ENCODE data around the gene MCF2L2. TPM values are rescaled to one million over a fixed set of nuclear protein-coding genes. Genes with fewer than 3 reads are reported as not detected.

MCF2L2 gene
- total and polyA plus RNA-seq, 2 donors (not counting 3 experiments of a cell fraction or from before 2014, with no cell fraction given): 0.15 to 1.1 TPM

GRCh38 chr3:183182732-183183610, 245.4 kb downstream of the MCF2L2 start:
- H4K20me1 ChIP-seq (replicated peaks; ENCODE audit: control insufficient read depth, extremely low read depth, insufficient read depth, low read length): no peaks in the 10 kb centered on the region
- no peak overlapping the region for H2AFZ ChIP-seq (ENCODE audit: low read depth, low read length)
- DNase-seq (ENCODE audit: low read depth, low spot score) (no peak), FAIRE-seq (no peak)
- no peaks in the 10 kb centered on the region for H3K9me3 ChIP-seq (replicated peaks; ENCODE audit: control insufficient read depth, insufficient read depth, low read length)
- no TSS peak for BruUV-seq (replicated peaks)
- intact Hi-C loops (cut with micrococcal nuclease) (loop anchor here (5.0 to 10.0 kb wide), 2 partner anchors 372 to 584 kb away; partner anchors contain the start of gene KLHL6), dilution Hi-C loops (cut with MboI; ENCODE audit: extremely low pct_ligation_motif_present, low sequenced_read_pairs) (no loop called here)
- no peak overlapping the region for H3K9ac ChIP-seq (replicated peaks; ENCODE audit: extremely low read depth, insufficient read depth, low read length)
- peaks cover 14% of the 10 kb centered on the region for H3K4me1 ChIP-seq (ENCODE audit: control insufficient read depth, extremely low read depth, insufficient read depth, low read length)
- no peak overlapping the region for H3K4me3 ChIP-seq (replicated peaks in 1 of 3; ENCODE audit: insufficient read depth in 1 of 3, low read depth in 1 of 3, low read length in 3 of 3)
- H3K27me3 ChIP-seq (ENCODE audit: control insufficient read depth in 2 of 2, insufficient read depth in 2 of 2, low read length in 2 of 2): peaks cover 0 to 2% of the 10 kb centered on the region in 2 experiments
- H3K9me1 ChIP-seq (replicated peaks; ENCODE audit: control insufficient read depth, extremely low read depth, insufficient read depth, low read length): no peaks in the 10 kb centered on the region
- H3K79me2 ChIP-seq (ENCODE audit: control insufficient read depth, insufficient read depth, low read length): no peaks in the 10 kb centered on the region
- no peak for TF ChIP-seq GATA2 (IDR thresholded peaks at IDR 0.05; ENCODE audit: insufficient read depth, insufficient read length, low read depth, low read length)
- H3K36me3 ChIP-seq (ENCODE audit: control insufficient read depth in 2 of 2, extremely low read depth in 1 of 2, insufficient read depth in 2 of 2, low read length in 2 of 2): no peaks in the 10 kb centered on the region
- ChIA-PET POLR2A (no interaction called here), CTCF (interaction anchor here (1.5 to 12.1 kb wide), 4 partner anchors 60 to 469 kb away, joined by 3 to 816 read pairs (median 54); no protein-coding TSS in a partner anchor)
- no peak overlapping the region for H3K27ac ChIP-seq (ENCODE audit: insufficient read depth, low read depth, low read length)
- H3K4me2 ChIP-seq (ENCODE audit: insufficient read depth, low read length): no peak overlapping the region

DNA sequence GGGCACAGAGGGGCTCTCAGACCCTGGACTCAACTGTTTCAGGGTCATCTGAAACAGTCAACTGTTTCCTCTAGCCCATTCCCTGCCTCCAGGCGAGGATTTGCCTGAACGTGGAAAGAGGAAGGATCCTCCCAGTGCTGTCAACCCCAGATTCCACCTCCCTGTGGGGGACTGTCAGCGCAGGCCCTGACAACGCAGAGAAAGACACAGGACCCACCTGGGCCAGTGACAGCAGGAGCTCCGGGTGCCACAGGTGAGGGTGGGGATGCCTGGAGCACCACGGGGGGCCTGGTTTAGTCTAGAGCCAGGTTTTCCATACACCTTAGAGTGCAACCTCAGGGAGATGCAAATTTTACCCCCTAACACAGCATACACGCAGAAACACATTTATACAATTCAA, 246.3 kb downstream of the MCF2L2 start:
- no peak overlapping the region for H3K27ac ChIP-seq (ENCODE audit: insufficient read depth, low read depth, low read length)
- peaks cover 0 to 2% of the 10 kb centered on the region in 2 experiments for H3K27me3 ChIP-seq (ENCODE audit: control insufficient read depth in 2 of 2, insufficient read depth in 2 of 2, low read length in 2 of 2)
- H3K9me1 ChIP-seq (replicated peaks; ENCODE audit: control insufficient read depth, extremely low read depth, insufficient read depth, low read length): no peaks in the 10 kb centered on the region
- H3K79me2 ChIP-seq (ENCODE audit: control insufficient read depth, insufficient read depth, low read length): no peaks in the 10 kb centered on the region
- CTCF ChIA-PET: interaction anchor here (12.1 kb wide), 1 partner anchor 199 kb away, joined by 816 read pairs; no protein-coding TSS in a partner anchor
- no peak overlapping the region for H3K4me2 ChIP-seq (ENCODE audit: insufficient read depth, low read length)
- no peak for FAIRE-seq
- no peak for DNase-seq (ENCODE audit: low read depth, low spot score)
- BruUV-seq (replicated peaks): no TSS peak
- no peak overlapping the region for H2AFZ ChIP-seq (ENCODE audit: low read depth, low read length)
- H3K4me1 ChIP-seq (ENCODE audit: control insufficient read depth, extremely low read depth, insufficient read depth, low read length): peaks cover 14% of the 10 kb centered on the region
- dilution Hi-C loops (cut with MboI; ENCODE audit: extremely low pct_ligation_motif_present, low sequenced_read_pairs) (no loop called here), intact Hi-C loops (cut with micrococcal nuclease) (loop anchor here (5.0 to 10.0 kb wide), 2 partner anchors 373 to 585 kb away; partner anchors contain the start of gene KLHL6)
- no peak overlapping the region for H3K9ac ChIP-seq (replicated peaks; ENCODE audit: extremely low read depth, insufficient read depth, low read length)
- no peaks in the 10 kb centered on the region for H3K9me3 ChIP-seq (replicated peaks; ENCODE audit: control insufficient read depth, insufficient read depth, low read length)
- H3K36me3 ChIP-seq (ENCODE audit: control insufficient read depth in 2 of 2, extremely low read depth in 1 of 2, insufficient read depth in 2 of 2, low read length in 2 of 2): no peaks in the 10 kb centered on the region
- POLR2A ChIA-PET: no interaction called here
- TF ChIP-seq GATA2 (IDR thresholded peaks at IDR 0.05; ENCODE audit: insufficient read depth, insufficient read length, low read depth, low read length) (no peak), JUN (IDR thresholded peaks at IDR 0.05; ENCODE audit: borderline replicate concordance, insufficient read depth, insufficient read length, low read depth) (no peak), CTCF (IDR thresholded peaks at IDR 0.05; ENCODE audit: extremely low read depth in 1 of 2, insufficient read depth in 1 of 2, low read depth in 1 of 2, low read length in 2 of 2) (no peak), MYC (IDR thresholded peaks at IDR 0.05; ENCODE audit: low read depth, low read length) (no peak), EZH2 (IDR thresholded peaks at IDR 0.05; ENCODE audit: borderline replicate concordance, low read depth, low read length, severe bottlenecking) (no peak), MAX (IDR thresholded peaks at IDR 0.05; ENCODE audit: insufficient read depth, insufficient read length) (no peak), POLR2AphosphoS5 (IDR thresholded peaks at IDR 0.05; ENCODE audit: insufficient read depth, low read depth, low read length) (no peak), POLR2A (IDR thresholded peaks at IDR 0.05; ENCODE audit: low read depth, low read length) (no peak), FOS (IDR thresholded peaks at IDR 0.05; ENCODE audit: borderline replicate concordance, insufficient read depth, low read length) (no peak)
- H3K4me3 ChIP-seq (replicated peaks in 1 of 3; ENCODE audit: insufficient read depth in 1 of 3, low read depth in 1 of 3, low read length in 3 of 3): no peak overlapping the region
- H4K20me1 ChIP-seq (replicated peaks; ENCODE audit: control insufficient read depth, extremely low read depth, insufficient read depth, low read length): no peaks in the 10 kb centered on the region
